GM19035 (cell line): ENCODE results near the gene KCNK3.

Source experiments
- ATAC-seq: cut with Tn5 transposase; IDR thresholded peaks from one replicate; pipeline ENCODE4 v1.9.1; 2021; ENCODE audit not compliant: unreplicated experiment

KCNK3 gene

DNA sequence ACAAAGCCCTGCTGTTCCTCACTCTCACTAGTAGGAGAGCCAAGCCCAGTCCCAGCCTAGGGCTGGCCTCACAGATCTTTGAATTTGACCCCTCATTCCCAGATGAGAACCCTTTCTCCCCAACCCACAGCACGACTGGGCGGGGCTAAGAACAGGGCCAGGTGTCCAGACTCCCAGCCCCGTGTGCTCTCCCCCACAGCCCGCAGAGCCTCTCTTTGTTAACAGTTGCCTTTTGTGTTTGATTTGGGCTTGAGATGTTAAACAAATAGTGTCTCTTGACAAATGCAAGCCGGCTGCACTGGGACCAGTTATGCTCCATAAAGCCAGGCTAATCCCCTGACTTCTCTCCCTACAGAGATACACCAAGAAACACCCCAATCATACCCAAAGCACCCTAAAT lies 4.7 kb upstream of the KCNK3 start:
- no peak for ATAC-seq

DNA sequence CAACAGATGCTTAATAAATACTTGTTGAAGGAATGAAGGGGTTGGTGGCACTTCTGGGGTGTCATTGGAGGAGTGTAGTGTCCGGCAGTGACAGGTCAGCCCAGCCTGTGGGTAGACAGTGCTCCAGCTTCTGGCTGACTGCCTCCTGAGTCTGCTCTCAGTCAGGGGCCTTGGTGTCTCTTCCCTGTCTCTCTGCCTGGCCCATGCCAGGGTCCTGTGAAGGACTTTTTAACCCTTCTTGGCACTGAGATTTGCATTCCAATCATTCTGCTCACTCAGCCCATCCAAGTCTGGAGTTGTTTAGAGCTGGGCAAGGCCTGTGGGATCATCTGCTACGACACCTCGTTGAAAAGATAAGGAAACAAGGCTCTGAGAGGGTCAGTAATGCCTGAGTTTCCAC lies 1.4 kb upstream of the KCNK3 start:
- ATAC-seq, result no peak

DNA sequence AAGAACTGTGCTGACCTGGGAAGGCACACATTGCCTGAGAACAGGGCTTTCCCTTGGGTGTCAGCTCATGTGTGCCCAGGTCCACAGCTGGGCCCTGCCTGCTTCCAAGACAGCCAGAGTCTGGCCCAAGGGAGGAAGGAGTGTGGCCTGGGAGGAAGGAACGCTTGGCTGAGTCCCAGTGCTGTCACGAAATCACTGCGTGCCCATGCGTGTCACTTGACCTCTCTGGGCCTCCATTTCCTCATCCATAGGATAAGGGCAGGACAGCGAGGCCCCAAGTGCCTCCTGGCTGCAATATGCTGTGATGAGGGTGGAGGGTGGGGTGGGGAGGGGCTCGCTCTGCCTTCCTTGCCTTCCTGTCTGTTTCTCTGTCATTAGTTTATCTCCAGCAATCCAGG lies 642 bp upstream of the KCNK3 start:
- ATAC-seq, result no peak

DNA sequence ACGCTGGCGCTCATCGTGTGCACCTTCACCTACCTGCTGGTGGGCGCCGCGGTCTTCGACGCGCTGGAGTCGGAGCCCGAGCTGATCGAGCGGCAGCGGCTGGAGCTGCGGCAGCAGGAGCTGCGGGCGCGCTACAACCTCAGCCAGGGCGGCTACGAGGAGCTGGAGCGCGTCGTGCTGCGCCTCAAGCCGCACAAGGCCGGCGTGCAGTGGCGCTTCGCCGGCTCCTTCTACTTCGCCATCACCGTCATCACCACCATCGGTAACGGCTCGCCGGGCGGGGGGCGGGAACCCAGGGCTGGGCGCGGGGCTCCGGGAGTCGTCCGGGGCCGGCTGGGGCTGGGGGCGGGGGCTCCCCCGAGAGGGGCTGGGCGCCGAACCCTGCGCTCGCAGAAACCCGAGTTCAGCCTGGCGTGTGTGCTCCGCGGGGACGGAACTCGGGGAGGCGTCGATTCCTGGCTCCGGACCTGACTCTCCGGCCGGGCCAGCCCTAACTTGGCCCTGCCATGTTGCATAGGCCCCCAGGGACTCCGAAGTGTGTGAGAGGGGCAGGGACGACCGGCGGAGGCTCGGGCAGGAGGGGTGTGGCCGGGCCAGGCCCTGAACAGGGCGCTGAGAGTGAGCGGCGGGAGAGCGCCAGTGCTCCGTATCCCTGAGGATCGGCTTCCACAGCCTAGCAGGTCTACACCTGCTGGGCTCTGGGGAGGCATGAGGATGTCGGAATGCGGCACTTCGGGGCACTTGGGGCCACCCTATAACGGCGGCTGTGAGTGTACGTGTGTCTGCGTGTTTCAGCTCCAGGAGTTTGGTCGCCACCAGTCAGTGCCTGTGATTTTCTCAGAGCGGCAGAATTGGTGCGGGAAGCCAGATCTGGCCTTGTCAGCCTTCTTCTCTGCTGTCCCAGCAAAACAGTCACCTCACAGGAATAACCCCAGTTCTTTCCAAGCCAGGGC lies 651 bp downstream of the KCNK3 start:
- ATAC-seq, result no peak

DNA sequence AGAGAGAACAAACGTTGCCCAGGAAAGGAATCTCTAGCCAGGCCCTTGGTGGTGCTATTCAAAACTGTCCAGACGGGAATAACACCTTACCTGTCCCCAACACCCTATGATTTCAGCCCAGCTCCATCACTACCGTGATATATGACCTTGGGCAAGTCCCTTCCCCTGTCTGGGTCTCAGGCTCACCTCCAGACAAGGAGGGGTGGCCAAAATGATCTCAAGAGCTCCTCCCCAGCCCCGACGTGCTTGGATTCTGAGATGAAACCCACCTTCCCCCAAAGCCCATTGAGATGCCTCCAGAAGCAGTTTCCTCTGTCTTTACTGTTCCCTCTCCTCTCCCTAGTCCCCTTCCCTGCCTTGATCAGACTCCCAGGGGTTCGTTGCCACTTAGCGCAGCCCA lies 1.5 kb downstream of the KCNK3 start:
- ATAC-seq, result no peak

DNA sequence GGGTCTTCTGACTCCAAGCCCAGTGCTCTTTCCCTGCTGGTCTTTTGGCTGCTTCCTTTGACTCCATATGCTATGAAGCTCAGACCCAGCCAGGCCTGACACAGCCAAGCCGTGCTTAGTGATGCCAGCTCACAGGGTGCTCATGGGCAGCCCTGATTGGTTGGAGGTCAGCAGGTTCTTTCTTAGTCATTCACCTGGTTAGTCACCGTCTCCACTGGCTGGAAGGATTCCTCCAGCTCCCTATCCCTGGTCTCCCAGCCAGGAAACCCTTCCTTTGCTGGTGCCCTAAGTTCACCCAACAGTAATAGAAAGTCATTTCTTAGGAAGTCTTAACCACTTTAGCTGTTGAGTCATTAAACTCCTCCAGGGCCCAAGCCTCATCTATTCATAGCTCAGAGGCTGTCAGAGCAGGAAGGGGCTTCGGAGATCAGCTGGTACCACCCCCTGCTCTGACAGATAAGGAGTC lies 3.9 kb downstream of the KCNK3 start:
- no peak for ATAC-seq

DNA sequence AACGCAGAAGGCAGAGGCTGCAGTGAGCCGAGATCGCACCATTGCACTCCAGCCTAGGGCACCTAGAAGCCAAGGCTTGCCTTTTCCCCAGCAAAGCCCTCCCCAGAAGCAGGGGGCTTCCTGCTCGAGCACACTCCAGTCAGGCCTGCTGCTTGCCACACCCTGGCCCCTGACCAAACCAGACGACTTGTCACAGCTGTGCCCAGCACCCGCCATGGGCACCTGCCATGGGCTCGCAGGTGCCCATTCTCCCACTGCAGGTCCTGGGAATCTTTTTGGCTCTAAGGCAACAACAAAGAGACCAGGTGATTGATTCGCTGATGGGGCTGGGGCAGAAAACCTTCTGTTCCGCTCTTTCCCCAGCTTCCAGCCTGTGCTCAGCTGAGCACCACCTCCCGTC lies 4.9 kb downstream of the KCNK3 start:
- ATAC-seq, result no peak

DNA sequence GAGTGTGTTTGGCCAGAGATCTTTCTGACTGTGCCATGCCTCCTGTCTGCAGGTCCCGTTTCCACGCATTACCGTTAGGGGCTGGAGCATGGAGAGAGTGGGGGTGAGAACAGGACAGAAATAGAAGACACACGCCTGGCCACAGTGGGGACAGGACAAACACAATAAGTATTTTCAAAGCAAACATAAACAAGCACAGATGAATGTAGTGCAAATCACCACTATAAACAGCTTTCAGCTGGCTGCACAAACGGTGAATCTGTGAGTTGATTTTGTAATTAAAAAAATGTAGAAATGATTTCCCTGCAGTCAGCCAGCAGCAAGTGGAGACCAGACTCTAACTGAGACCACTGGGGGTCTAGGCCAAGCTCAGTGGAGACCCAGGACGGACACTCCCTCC lies 6.8 kb downstream of the KCNK3 start:
- ATAC-seq, result no peak

DNA sequence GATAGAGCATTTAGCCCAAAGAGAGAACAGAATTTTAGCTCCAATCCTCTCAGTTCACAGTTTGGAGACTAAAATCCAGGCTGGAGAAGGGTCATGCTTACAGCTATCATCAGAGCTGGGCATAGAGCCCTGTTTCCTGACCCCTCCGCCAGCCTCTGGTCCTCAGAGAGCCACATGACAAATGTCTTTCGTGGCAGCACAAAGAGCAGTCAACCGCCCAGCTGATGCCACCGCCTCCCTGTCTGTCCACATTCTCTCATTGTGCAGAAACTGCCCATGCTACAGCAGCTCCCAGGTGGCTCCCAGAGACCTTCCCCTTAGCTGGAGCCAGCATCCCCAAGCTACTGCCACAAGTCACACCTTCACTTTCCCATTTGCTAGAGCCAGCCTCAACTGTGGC lies 7.6 kb downstream of the KCNK3 start:
- ATAC-seq, result no peak

DNA sequence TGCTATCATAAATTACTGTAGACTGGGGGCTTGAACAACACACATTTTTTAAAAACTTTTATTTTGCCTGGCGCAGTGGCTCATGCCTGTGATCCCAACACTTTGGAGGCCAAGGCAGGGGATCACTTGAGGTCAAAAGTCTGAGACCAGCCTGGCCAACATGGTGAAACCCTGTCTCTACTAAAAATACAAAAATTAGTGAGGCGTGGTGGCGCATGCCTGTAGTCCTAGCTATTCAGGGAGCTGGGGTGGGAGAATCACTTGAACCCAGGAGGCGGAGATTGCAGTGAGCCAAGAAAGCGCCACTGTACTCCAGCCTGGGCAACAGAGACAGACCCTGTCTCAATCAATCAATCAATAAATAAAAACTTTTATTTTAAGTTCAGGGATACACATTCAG lies 9.1 kb downstream of the KCNK3 start:
- no peak for ATAC-seq

DNA sequence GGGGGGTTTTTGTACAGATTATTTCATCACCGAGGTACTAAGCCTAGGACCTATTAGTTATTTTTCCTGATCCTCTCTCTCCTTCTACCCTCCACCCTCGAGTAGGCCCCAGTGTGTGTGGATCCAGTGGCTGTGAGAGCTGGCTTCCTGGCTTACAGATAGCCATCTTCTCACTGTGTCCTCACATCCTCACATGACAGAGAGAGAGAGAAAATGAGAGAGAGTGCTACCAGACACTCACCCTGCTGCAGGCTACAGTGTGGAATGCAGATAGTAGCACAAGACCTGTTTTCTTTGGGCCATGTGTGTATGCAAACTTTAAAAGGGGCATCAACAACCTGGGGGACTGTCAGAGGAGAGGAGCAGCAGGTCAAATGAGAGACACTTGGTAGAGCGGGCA lies 9.5 kb downstream of the KCNK3 start:
- ATAC-seq, result no peak

DNA sequence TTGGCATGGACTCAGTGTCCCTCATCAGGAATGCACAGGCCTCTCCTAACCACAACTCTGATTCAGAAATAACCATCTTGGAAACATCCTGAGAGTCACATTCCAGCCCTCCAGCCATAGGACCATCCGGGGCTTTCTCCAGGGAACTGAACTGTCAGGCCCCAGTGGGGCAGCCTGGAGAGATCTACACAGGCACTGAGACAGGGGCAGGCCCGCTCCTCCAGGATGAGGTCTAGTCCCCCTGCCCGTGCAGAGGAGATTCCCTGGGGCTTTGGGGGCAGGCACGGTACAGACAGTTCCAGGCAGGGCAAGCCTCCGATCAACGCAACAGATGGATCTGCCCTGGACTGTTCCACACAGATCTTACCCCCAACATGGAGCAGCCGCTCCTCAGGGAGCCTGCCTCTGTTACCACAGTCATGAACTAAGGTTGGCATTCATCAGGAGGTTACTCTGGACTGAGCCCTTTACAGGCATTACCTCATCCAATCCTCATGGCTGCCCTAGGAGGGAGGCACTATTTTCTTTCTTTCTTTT lies 12.0 kb downstream of the KCNK3 start:
- no peak for ATAC-seq

DNA sequence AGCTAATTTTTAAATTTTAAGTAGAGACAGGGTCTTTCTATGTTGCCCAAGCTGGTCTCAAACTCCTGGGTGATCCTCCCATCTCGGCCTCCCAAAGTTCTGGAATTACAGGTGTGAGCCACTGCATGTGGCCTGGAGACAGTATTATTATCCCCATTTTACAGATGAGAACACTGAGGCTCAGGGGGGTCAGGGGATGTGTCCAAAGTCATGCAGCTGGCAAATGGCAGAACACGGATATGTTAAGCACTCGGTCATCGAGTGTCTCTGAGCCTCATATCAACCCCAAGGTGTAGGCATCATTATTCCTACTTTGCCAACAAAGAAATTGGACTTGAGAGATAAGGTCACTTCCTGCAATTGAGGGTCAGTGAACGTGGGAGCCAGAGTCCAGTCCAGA lies 12.6 kb downstream of the KCNK3 start:
- ATAC-seq, result no peak

DNA sequence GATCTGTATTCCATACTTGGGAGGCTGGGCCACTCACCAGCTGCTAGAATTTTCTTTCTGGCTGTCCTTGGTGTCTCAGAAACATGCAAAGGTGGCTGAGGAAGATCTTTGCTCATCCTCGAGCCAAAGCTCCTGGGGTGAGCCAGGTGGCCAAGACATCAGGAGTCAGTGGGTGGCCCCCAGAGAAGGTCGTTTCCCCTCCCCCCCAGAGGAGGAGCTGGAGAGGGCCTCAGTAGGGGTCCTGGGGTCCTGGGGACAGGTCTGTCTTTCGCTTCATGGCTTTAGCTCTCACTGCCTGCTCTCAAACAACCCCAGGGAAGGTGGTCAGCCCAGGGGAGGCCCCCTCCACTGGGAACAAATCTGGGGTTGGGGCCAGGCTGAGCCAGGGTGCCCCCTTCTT lies 13.6 kb downstream of the KCNK3 start:
- no peak for ATAC-seq

DNA sequence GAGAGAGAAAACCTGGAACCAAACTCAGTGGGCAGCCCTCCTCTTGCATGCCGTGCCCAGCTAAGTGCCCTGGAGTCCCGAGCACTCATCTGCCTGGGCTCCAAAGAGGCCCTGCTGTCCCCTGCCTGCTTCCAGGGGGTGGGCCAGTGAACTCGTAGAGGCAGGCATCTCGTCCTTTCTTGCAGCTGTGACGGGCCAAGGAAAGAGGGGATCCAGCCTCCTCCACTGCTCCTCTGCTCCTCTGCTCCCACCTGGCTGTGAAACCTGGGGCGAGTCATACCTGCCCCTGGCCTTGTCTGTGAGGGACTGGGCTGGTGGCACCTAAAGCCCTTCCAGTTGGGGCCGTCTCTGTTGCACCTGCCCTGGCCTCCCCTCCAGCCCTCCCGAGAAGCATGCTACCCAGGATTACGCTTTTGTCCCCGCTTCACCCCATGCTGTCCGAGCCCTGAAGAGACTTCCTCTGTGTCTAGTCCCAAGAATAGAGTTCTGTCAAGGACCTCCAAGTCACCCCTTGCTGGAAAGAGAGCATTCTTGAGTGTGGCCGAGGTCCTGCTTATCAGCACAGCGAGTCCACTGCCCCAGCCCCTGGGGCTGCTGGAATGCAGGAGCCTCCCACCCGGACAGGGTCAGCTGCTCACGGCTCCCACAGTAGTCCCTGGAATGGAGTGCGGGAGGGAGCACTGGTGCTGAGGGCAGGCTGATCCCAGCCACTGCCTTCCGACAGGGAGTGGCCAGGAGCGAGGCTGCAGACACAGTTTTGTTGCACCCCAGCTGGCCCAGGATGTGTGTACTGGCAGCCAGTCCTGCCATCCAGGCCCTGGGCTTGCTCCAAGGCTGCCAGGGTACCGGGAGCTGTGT lies 14.3 kb downstream of the KCNK3 start:
- no peak for ATAC-seq

DNA sequence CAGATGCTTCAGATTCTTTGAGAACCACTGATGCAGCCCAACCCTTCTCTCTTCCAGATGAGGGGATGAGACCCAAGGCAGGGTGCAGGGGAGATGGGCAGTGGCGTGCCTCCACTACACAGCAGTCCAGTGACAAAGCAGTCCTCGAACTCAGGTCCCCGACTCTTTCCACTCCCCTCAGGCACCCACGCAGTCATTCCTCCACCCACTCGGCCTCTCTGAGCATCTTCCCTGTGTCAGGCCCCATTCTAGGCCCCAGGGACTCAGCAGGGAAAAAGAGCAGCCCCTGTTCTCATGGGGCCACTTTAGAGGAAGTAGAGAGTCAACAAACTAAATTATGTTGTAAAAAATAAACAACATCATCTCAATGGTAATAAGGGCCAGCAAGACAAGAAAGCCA lies 15.2 kb downstream of the KCNK3 start:
- ATAC-seq, result no peak

DNA sequence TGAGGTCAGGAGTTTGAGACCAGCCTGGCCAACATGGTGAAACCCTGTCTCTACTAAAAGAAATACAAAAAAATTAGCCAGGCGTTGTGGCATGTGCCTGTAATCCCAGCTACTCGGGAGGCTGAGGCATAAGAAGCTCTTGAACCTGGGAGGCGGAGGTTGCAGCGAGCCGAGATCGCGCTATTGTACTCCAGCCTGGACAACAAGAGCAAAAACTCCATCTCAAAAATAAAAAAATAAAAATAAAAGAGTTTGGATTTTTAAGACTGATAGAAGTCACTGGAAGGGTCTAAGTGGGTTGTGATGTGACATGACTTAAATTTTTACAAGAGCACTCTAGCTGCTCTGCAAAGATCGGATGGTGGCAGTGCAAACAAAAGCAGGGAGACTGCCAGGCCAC lies 15.9 kb downstream of the KCNK3 start:
- ATAC-seq, result no peak

DNA sequence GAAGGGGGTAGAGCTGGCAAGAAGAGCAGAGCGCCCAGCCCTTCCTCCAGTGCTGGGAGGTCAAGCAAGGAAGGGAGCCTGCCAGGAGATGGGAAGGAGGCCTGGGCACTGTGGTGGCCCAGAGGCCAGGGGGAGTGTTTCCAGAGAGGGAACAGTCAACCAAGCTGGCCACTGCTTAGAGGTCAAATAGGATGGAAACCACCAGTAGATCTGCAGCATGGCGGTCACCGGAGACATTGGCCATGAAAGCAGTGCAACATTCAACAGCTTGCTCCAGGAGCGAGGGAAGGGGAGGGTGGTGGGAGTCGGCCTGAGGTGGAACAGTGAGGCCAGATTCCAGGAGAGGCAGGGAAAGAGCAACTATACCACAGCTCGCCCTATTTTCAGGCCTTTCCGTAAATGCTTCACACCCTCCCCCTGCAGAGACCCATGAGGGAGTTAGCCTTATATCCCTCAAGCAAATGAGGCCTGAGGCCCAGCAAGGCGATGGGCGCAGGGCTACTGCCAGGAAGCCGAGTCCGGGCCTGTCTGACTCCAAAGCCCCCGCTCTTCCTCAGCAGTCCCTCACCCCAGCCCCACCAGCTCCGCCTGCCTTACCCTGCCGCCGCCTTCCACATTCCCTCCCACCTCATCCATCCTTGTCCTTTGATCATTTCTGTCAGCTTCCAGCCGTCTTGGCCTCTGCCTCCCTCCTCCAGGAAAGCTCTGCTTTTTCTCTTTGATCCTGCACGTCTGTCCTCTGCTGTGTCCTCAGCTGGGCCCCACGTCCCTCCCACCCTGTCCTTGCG lies 17.0 kb downstream of the KCNK3 start:
- ATAC-seq, result no peak

DNA sequence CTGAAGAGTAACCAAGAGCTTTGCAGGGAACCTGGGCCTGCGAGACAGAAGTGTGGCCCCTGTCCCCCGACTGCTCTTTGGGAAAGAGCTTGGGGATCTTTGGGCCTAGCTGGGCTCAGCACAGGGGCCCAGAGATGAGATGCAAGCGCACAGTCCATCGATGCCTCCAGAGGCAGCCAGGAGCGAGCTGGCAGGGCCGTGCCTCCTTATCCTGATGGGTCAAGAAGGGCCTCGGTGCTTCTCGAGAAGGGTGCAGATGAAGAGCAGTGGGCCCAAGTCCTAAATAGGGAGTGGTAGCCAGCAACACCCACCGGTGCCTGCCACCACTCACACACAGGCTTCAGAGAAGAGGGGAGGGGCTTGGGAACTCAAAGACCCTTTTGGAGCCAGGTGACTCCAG lies 17.6 kb downstream of the KCNK3 start:
- ATAC-seq, result no peak

DNA sequence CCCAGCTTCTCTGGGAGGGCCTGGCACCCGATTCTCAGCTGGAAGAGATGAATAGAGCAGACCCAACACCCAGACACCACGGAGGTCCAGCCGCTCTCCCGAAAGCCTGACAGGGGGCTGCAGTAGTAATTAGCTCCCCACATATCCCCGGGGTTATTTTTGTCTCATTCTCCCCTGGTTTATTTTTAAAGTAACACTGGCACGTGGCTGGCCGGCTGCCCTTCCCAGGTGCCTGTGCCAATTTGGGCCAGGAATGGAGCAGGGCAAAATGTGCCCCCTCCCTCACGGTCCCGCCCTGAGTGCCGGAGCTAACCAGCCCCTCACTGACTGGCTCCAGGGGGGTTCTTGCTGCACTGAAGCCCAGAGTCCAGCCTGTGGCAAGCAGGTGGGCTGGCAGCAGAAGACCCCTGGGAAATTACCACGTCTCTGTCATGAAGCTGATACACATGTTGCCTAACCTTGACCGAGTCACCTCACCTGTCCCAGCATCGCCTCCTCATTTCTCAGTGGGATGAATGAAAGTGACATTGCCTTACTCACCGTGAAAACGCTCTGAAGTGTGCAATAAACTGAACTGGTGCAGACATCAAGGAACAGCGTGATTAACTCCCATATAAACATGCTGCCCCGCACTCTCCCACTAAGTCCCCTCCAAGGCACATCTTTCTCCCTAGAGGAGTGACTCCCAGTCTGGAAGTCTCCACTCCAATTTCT lies 18.4 kb downstream of the KCNK3 start:
- ATAC-seq, result no peak
